AG04450 (cell line): Measurements from ENCODE around the gene ADPRHL1. TPM values are rescaled to one million over a fixed set of nuclear protein-coding genes. Genes with fewer than 3 reads are reported as not detected.

Experiments
- CTCF ChIA-PET: fragments of 300-600, 350-600 bp; formaldehyde crosslinking; extraction: SDS; loops from one replicate; lab custom pipeline; 2022; ENCODE audit warnings: antibody characterized with exemption, inconsistent platforms; lab: Charles Lee
- POLR2A ChIA-PET: fragments of 350-600 bp; formaldehyde crosslinking; extraction: SDS; loops from one replicate; lab custom pipeline; 2021; ENCODE audit warnings: antibody characterized with exemption, inconsistent platforms; lab: Yijun Ruan, JAX
- DNase-seq: peaks from one replicate; pipeline ENCODE4 v3.0.0-alpha.2; 2011; ENCODE audit warnings: low read depth, low spot score
- H3K27ac ChIP-seq: one replicate; pipeline ENCODE4 v1.5.1; 2012; ENCODE audit warnings: low read depth, low read length, control low read depth
- H3K27me3 ChIP-seq: one replicate; pipeline ENCODE4 v1.6.0; 2012; ENCODE audit warnings: low read length; ENCODE audit not compliant: control insufficient read depth, insufficient read depth
- H3K4me3 ChIP-seq: 2 replicates; pipeline ENCODE4 v1.5.1; 2011; ENCODE audit warnings: mild to moderate bottlenecking, low read depth, low read length, control low read depth
- H3K9me3 ChIP-seq: 2 replicates; pipeline ENCODE4 v1.5.1; 2012; ENCODE audit warnings: low read length; ENCODE audit not compliant: control insufficient read depth, insufficient read depth
- polyA plus RNA-seq: library from polyadenylated mRNA; depleted of rRNA; stranded (reverse); fragments of >200 nt; gene quantifications from 2 replicates; pipeline ENCODE4 v1.2.3, GENCODE V29; 2011
- TF ChIP-seq, protein P1 (sequence below): IDR thresholded peaks from 2 replicates; pipeline ENCODE4 v1.5.1; 2011; ENCODE audit warnings: low read depth, low read length, control low read depth, inconsistent platforms

ADPRHL1 gene
- polyA plus RNA-seq, 1 experiment = 0.35 TPM

DNA sequence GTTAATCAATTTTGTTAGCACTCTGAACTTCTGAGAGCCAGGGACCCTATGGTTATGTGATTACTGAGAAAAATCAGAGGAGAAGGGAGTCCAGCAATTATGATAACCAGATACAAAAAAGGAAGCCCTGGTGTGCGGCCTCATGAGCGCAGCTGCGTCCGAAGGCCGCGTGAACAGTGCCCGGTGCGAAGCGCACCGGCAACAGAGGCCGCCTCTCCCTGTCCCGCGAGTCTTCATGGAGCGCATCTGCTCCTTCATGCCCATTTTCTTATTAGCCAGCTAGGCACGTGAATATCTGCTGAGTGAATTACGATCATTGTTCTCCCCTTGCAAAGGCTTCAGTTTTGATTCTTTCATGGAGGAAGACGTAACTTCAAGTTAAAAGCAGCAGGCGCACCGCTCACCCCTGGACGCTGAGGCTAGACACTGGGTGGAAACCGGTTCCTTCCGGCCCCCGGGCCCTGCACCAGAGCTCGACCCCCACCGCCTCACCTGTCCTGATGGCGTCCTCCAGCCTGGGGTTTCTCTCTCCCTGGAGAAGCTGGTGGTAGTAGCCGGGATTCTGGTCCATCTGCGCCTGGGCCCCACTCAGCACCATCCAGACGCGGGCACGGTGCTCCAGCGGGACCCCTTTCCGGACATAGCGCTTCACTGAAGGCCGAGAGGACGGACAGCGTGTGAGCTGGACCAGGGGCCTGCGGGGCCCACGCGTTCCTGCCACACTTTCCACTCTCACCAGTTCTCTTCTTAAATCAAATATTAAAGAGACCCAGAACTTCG, 98.3 kb downstream of the ADPRHL1 start:
- no peak for DNase-seq

DNA sequence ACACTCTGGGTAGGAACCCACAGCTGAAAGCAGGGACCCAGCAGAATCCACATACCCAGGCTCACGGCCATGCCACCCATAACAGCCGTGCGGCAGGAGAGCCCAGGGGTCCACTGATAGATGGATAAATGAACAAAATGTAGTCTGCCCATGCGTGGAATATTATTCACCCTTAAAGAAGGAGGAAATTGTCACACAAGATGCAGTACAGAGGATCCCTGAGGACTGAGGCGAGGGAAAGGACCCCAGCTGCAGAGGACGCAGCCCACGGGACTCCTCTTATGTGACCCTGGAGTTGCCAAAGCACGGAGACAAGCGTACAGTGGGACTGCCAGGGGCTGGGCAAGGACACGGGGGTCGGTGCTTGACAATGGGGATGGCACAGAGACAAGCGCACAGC, 100.0 kb downstream of the ADPRHL1 start:
- no peak overlapping the region for H3K4me3 ChIP-seq
- H3K27me3 ChIP-seq = no peaks in the 10 kb centered on the region
- ChIA-PET POLR2A (no interaction called here), CTCF (no interaction called here)
- DNase-seq = no peak
- H3K27ac ChIP-seq = no peak overlapping the region
- TF ChIP-seq, protein P1, sequence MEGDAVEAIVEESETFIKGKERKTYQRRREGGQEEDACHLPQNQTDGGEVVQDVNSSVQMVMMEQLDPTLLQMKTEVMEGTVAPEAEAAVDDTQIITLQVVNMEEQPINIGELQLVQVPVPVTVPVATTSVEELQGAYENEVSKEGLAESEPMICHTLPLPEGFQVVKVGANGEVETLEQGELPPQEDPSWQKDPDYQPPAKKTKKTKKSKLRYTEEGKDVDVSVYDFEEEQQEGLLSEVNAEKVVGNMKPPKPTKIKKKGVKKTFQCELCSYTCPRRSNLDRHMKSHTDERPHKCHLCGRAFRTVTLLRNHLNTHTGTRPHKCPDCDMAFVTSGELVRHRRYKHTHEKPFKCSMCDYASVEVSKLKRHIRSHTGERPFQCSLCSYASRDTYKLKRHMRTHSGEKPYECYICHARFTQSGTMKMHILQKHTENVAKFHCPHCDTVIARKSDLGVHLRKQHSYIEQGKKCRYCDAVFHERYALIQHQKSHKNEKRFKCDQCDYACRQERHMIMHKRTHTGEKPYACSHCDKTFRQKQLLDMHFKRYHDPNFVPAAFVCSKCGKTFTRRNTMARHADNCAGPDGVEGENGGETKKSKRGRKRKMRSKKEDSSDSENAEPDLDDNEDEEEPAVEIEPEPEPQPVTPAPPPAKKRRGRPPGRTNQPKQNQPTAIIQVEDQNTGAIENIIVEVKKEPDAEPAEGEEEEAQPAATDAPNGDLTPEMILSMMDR = no peak
- H3K9me3 ChIP-seq = peaks cover 9% of the 10 kb centered on the region

More for the DNA sequence above, 98.3 kb downstream of the ADPRHL1 start:
- Histone ChIP-seq H3K27ac (no peak overlapping the region), H3K4me3 (no peak overlapping the region), H3K27me3 (no peaks in the 10 kb centered on the region), H3K9me3 (no peaks in the 10 kb centered on the region; the same call in 1 of the 2 replicates)
- ChIA-PET CTCF (no interaction called here), POLR2A (interaction anchor here (0.6 kb wide), 1 partner anchor 115 kb away, joined by 3 read pairs; no protein-coding TSS in a partner anchor)
- TF ChIP-seq, protein P1 = no peak

DNA sequence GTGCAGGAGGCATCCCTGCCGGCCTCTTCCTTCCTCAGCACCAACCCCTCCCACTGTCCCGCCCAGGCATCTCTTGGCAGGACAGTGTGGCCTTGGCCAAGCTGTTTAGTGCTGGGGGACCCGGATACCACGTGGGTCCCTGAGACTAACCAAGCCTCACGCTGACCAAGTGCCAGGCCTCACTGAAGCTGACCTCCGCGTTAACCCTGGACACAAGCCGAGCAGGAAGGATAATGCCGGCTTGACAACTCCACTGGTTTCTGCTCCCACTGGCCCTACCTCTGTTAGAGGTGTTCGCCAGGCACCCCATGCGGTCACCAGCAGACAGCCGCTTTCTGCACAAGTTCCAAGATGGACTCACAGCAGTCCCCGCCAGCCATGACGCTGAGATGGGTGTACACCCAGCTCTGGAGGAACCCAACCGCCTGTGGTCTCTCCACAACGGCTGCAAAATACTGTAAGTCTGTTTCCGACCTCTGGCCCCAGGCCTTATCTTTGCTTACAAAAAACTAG, 101.7 kb downstream of the ADPRHL1 start:
- ChIA-PET CTCF (no interaction called here), POLR2A (no interaction called here)
- Histone ChIP-seq H3K4me3 (no peak overlapping the region), H3K27me3 (no peaks in the 10 kb centered on the region), H3K27ac (no peak overlapping the region), H3K9me3 (peaks cover 24% of the 10 kb centered on the region)
- TF ChIP-seq, protein P1 = no peak
- DNase-seq = no peak

DNA sequence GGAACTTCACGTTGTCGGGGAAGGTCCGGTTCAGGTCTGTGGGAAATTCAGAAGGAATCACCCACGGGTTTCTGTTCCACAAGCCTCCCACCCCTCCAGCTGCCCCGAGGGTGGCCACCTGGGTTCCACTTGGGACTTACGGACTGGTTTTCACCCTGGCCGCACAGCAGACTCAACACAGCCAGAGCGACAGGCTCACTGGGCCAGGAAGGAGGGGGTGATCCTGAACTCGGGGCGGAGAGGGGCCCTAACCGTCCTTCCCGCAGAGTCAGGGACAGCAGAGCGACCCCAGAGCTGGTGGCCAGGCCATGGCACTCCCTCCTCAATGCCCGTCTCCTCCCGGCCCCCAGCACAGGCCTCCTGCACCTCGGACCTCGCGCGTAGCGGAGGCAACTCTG, 102.4 kb downstream of the ADPRHL1 start:
- DNase-seq = no peak
- ChIA-PET POLR2A (no interaction called here), CTCF (no interaction called here)
- Histone ChIP-seq H3K27ac (no peak overlapping the region), H3K9me3 (peaks cover 30% of the 10 kb centered on the region), H3K4me3 (no peak overlapping the region), H3K27me3 (no peaks in the 10 kb centered on the region)
- TF ChIP-seq, protein P1 = no peak
